ENCODE measurements around the gene BMPR1A.

BMPR1A gene

GRCh38 chr10:86968271-86968993, 212.0 kb downstream of the BMPR1A start, which contains the start of gene ADIRF:
ADIRF (plus strand) TSS chr10:86968482; CDS start chr10:86968545, 63 bp downstream.
- no peak for TF ChIP-seq CTCF (conservative IDR thresholded peaks at IDR 0.05)
- H3K27ac ChIP-seq, result peak within 1 kb of the TSS; percentile 87

DNA sequence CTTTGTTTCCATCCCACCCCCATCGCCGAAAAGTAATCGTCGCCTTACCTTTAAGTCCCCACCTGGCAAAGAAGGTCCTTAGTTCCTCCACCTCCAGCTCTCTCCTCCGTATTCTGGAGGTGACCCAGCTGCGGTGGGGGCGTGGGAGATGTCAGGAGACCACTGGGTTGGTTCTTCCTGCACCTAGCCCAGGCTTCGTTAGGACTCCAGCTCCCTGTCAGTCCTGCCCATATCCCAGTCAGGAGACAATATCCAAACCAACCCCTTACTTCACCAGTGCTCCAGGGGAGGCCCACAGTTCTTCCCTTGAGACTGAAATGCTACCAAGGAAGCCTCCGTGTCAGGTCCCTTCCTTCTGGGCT, 212.6 kb downstream of the BMPR1A start:
- no peak for TF ChIP-seq CTCF (conservative IDR thresholded peaks at IDR 0.05)
- H3K27ac ChIP-seq, result peak overlapping the region; percentile 87

GRCh38 chr10:86969421-86970041, 213.1 kb downstream of the BMPR1A start:
- H3K27ac ChIP-seq, result peak overlapping the region; percentile 87
- TF ChIP-seq CTCF (conservative IDR thresholded peaks at IDR 0.05), result no peak

DNA sequence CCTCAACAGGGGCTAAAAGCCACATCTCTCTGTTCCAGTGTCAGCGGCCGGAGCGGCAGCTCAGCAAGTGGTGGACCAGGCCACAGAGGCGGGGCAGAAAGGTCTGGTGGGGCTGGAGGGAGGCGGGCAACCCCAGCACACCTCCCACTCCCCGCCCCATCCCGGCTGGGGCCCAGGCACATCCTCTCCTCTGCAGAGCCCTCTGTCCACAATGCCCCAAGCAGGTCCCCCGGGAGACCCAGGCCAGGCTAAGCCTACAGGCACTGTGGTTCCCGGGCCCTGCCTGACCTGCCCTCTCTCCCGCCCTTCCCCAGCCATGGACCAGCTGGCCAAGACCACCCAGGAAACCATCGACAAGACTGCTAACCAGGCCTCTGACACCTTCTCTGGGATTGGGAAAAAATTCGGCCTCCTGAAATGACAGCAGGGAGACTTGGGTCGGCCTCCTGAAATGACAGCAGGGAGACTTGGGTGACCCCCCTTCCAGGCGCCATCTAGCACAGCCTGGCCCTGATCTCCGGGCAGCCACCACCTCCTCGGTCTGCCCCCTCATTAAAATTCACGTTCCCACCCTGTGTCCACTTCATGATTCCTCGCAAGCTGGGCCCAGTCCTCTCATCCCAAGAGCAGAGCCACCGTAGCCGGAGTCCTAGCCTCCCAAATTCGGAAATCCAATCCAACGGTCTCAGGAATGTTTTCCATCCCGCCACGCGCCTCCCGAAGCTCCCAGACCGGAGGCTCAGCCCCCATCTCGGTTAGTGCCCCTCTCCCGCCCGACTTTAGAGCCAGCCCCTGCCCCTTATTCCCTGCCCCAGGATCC, 214.0 kb downstream of the BMPR1A start:
- peak overlapping the region; percentile 87 for H3K27ac ChIP-seq
- TF ChIP-seq CTCF (conservative IDR thresholded peaks at IDR 0.05), result no peak

DNA sequence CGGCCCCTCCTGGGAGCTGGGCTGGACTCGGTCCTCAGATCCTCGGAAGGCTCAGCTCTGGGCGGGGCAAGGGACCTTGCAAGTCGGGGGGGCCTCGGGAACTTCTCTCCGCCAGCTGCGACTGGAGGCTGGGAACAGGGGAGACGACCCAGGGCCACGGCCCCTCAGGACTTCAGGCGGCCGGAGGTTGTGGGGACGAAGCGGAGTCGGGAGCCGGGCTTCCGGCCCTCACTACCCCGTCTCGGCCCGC, 214.5 kb downstream of the BMPR1A start:
- peak overlapping the region; percentile 87 for H3K27ac ChIP-seq
- no peak for TF ChIP-seq CTCF (conservative IDR thresholded peaks at IDR 0.05)

DNA sequence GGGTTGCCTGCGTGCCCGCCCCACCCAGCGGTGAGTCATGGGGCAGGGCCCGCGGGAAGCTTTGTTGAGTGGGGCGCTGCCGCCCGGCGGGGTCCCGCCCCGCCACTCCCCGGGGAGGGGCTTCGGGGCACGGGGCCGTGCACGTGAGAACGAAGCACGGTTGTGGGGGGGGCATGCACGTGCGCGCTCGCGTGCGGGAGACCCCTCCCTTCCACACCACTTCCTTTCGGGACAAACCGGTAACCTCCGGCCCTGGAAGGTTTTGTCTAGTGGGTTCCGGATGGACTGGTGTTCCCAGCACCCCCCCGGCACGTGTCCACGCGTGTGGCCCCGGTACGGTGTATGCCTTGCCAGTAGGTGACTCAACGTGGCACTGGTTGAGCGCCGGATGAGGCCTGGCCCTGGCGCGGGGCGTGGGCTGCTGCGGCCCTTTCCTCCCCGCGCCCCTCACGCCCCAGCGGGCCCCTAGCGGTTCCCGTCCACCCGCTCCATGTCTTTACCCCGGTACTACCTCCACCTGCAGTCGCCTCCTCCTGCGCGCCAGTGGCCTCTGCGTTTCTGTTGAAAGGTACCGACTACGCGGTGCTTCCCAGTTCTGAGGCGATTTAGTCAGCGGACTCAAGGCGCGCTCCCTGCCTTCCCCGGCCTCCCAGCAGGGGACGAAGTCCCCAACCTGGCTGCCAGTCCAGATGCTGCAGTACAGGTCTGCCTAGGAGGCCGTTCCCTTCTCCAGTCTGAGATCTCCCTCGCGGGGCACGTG, 215.0 kb downstream of the BMPR1A start:
- TF ChIP-seq CTCF (conservative IDR thresholded peaks at IDR 0.05), result no peak

More for the DNA sequence above, 215.0 kb downstream of the BMPR1A start:
- peak overlapping the region; percentile 87 for H3K27ac ChIP-seq

All from VCaP (cell line).